ENCODE data around the gene NEGR1.

NEGR1 gene

DNA sequence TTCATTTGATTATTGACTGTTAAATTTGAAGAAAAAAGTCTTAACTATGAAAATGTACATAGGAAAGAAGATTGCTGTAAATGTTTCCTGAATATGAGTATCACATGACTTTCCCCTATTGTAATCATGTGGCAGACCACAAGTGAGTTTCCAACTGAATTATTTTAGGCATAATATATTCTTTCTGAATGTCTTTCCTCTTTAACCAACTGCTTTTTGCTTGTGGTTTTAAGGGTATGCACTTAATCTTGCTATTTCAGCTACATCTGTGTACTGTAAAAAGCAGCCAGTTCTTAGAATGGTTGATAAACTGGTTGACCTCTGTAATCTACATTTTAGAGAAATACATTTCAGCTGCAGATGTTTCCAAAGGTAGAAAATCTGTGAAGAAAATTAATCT, 400.7 kb downstream of the NEGR1 start:
- TF ChIP-seq, protein P1, sequence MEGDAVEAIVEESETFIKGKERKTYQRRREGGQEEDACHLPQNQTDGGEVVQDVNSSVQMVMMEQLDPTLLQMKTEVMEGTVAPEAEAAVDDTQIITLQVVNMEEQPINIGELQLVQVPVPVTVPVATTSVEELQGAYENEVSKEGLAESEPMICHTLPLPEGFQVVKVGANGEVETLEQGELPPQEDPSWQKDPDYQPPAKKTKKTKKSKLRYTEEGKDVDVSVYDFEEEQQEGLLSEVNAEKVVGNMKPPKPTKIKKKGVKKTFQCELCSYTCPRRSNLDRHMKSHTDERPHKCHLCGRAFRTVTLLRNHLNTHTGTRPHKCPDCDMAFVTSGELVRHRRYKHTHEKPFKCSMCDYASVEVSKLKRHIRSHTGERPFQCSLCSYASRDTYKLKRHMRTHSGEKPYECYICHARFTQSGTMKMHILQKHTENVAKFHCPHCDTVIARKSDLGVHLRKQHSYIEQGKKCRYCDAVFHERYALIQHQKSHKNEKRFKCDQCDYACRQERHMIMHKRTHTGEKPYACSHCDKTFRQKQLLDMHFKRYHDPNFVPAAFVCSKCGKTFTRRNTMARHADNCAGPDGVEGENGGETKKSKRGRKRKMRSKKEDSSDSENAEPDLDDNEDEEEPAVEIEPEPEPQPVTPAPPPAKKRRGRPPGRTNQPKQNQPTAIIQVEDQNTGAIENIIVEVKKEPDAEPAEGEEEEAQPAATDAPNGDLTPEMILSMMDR (IDR thresholded peaks at IDR 0.05; ENCODE audit: borderline replicate concordance, insufficient read depth, low read depth, low read length): no peak
- H3K4me3 ChIP-seq (ENCODE audit: low read depth, low read length): no peak overlapping the region

DNA sequence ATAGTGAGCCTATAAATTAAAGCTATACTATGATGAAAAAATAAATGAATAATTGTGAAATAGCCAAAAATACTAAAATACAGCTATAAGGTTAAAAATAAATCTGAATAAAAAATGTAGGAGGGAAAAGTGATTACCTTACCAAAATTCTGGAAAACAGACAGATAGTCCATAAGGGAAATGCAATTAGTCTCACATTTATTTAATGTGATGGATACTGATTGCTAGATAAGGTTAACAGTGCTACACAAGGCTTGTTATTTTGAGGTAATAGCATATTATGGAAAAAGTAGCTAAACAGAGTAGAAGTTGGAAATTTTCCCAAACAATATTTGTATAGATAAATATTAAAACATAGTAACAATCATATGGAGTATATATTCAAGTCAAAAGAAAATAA, 413.0 kb downstream of the NEGR1 start:
- TF ChIP-seq, protein P1 (IDR thresholded peaks at IDR 0.05; ENCODE audit: borderline replicate concordance, insufficient read depth, low read depth, low read length): no peak
- no peak overlapping the region for H3K4me3 ChIP-seq (ENCODE audit: low read depth, low read length)

DNA sequence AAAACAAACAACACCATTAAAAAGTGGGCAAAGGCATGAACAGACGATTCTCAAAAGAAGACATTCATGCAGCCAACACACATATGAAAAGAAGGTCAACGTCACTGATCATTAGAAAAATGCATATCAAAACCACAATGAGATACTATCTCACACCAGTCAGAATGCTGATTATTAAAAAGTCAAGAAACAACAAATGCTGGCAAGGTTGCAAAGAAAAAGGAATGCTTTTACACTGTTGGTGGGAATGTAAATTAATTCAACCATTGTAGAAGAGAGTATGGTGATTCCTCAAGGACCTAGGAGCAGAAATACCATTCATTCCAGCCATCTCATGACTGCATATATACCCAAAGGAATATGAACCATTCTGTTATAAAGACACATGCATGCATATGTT, 419.6 kb downstream of the NEGR1 start:
- TF ChIP-seq, protein P1 (IDR thresholded peaks at IDR 0.05; ENCODE audit: borderline replicate concordance, insufficient read depth, low read depth, low read length): no peak
- H3K4me3 ChIP-seq (ENCODE audit: low read depth, low read length): no peak overlapping the region

DNA sequence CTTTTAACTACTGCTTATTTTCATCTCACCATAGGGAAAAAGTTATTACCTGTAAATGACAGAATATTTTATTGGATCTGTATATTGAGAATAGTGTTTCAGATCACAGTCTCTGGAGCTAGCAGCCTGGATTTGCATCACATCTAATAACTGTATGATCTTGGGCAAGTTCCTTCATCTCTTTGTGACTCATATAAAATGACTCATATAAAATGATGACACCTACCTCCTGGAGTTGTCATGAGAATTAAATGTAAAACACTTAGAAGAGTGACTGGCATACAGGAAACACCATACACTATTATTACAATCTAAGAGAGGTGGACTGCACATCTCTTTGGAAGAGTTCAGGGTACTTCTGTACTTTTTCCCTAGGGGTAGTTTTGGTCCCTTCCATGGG, 421.3 kb downstream of the NEGR1 start:
- TF ChIP-seq, protein P1 (IDR thresholded peaks at IDR 0.05; ENCODE audit: borderline replicate concordance, insufficient read depth, low read depth, low read length): no peak
- no peak overlapping the region for H3K4me3 ChIP-seq (ENCODE audit: low read depth, low read length)

DNA sequence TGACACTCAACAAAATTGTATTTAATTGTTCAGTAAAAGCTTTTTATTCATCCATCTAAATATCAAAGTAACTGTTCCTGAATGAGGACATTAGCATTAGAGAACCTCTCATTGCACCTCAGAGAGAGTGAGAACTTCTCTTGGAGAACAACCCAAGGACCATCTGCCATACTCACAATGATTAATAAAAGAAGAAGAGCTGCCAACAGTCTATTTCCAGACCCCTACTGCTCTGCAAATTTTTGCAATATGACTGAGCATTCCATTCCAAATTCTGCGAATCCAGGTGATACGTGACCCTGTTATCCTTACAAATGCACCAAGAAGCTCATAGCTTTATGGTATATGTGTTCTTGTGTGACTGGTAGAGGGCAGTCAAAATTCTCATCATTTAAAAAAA, 422.5 kb downstream of the NEGR1 start:
- H3K4me3 ChIP-seq (ENCODE audit: low read depth, low read length): no peak overlapping the region
- TF ChIP-seq, protein P1 (IDR thresholded peaks at IDR 0.05; ENCODE audit: borderline replicate concordance, insufficient read depth, low read depth, low read length): no peak

DNA sequence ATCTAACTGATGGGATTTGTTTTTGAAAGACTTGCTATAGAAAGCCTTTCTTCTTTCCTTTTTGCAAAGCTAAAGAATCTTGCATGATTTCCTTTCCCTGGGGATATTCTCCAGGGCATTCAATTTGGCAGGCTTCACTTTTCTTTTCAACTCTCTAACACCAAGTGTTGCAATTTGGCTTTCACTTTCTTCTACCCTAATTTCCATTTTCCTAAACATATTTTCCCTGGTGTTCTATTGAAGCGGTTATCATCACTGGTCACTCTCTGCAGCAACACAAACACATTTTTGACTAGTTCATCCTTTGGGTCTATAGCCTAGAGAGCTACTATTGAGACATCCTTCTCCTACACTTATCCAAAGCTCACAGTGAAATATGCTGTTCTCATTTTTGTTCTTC, 424.5 kb downstream of the NEGR1 start:
- TF ChIP-seq, protein P1 (IDR thresholded peaks at IDR 0.05; ENCODE audit: borderline replicate concordance, insufficient read depth, low read depth, low read length): no peak

DNA sequence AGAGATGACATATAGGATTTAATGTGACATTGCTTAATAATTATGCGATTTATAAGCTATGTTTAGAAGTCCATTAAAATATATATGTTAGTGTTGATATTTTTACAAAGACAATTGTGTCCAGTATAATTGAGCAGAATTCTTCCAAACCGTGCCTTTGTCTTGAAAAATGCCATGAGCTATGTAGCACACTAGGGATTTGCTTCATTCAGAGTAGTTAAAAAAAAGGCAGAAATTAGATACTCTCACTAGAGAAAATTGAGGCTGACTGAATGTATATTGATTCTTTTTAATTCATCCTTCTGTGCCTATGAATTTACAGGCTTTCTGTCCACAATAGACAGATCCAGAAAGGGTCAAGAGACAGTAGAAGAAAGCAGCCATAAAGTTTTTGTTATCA, 429.0 kb downstream of the NEGR1 start:
- no peak overlapping the region for H3K4me3 ChIP-seq (ENCODE audit: low read depth, low read length)
- TF ChIP-seq, protein P1 (IDR thresholded peaks at IDR 0.05; ENCODE audit: borderline replicate concordance, insufficient read depth, low read depth, low read length): no peak

More for the DNA sequence above, 424.5 kb downstream of the NEGR1 start:
- H3K4me3 ChIP-seq (ENCODE audit: low read depth, low read length): no peak overlapping the region
